Left ventricle myocardium inferior (tissue), 1 donor: ENCODE measurements around the gene GPATCH4. TPM values are rescaled to one million over a fixed set of nuclear protein-coding genes. Genes with fewer than 3 reads are reported as not detected.

Experiments used
- DNase-seq: peaks from one replicate; pipeline ENCODE4 v3.0.0-alpha.2; 2020
- H3K27ac ChIP-seq: fragments of 200-600 bp; replicated peaks from 2 replicates; pipeline ENCODE4 v1.8.0; 2021
- H3K27me3 ChIP-seq: fragments of 200-600 bp; 2 replicates; pipeline ENCODE4 v1.8.0; 2021; ENCODE audit warnings: low read depth
- H3K36me3 ChIP-seq: fragments of 200-600 bp; 2 replicates; pipeline ENCODE4 v1.8.0; 2021
- H3K4me1 ChIP-seq: fragments of 200-600 bp; 2 replicates; pipeline ENCODE4 v1.8.0; 2021
- H3K4me3 ChIP-seq: fragments of 200-600 bp; 2 replicates; pipeline ENCODE4 v1.8.0; 2021; ENCODE audit warnings: mild to moderate bottlenecking, moderate library complexity
- H3K9me3 ChIP-seq: fragments of 200-600 bp; replicated peaks from 2 replicates; pipeline ENCODE4 v1.8.0; 2021
- CTCF ChIP-seq: fragments of 200-600 bp; IDR thresholded peaks from 2 replicates; pipeline ENCODE4 v1.8.0; 2021; ENCODE audit warnings: antibody characterized with exemption, mild to moderate bottlenecking, borderline replicate concordance
- intact Hi-C: fragments of 100-400 bp; cut with micrococcal nuclease; formaldehyde crosslinking; loops from one replicate; pipeline ENCODE4 v1.11.0; 2022
- total RNA-seq: library from RNA; stranded (reverse); fragmentation: NEBNext Ultra II Directional; extraction: Animal tissue kit (Norgen Biotek cat#: 25700); gene quantifications from one replicate; pipeline ENCODE4 v1.2.1, GENCODE V29; 2021
- donor health status: DM: no; HTN: yes; CAD: no; lungs with severe emphysema.

The GPATCH4 gene
- total RNA-seq, 1 donor from 2014 or later = 15.1 TPM

- Histone ChIP-seq H3K36me3 (no peaks in the 10 kb centered on the region), H3K27ac (no peak overlapping the region), H3K9me3 (no peaks in the 10 kb centered on the region), H3K4me3 (no peak overlapping the region), H3K4me1 (peaks cover 14% of the 10 kb centered on the region), H3K27me3 (no peaks in the 10 kb centered on the region)
- TF ChIP-seq CTCF = no peak
- no peak for DNase-seq
- intact Hi-C loops = no loop called here
Measured at GRCh38 chr1:156551869-156552268, 49.4 kb downstream of the GPATCH4 start.

DNA sequence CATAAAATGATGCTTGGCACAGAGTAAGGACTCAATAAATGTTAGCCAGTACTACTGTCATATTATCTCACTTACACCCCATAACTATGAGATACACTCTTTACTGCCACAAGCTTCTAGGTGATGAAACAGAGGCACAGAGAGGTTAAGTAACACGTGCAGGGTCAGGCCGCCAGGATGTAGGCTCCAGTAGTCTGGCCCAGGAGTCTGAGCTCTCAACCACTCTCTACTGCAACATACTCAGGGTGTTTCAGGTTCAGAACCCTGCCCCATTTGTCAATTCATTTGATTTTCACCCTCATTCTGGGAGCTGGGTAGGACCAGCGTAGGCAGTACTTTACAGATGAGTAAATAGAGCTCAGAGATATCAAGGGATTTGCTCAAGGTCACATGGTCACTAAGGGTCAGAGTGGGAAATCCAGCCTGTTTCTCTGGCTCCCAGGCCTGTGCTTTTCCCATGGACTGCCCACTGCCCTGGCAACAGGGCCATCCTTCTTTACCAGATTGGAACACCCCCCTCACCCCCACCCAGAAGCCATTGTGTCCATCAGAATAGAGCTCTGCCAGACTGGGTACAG, 50.1 kb downstream of the GPATCH4 start:
- H3K27me3 ChIP-seq = no peaks in the 10 kb centered on the region
- no peak for DNase-seq
- no peak overlapping the region for H3K4me3 ChIP-seq
- no peak overlapping the region for H3K27ac ChIP-seq
- no peaks in the 10 kb centered on the region for H3K9me3 ChIP-seq
- no peak for TF ChIP-seq CTCF
- H3K4me1 ChIP-seq = peaks cover 14% of the 10 kb centered on the region
- no peaks in the 10 kb centered on the region for H3K36me3 ChIP-seq
- intact Hi-C loops = no loop called here

DNA sequence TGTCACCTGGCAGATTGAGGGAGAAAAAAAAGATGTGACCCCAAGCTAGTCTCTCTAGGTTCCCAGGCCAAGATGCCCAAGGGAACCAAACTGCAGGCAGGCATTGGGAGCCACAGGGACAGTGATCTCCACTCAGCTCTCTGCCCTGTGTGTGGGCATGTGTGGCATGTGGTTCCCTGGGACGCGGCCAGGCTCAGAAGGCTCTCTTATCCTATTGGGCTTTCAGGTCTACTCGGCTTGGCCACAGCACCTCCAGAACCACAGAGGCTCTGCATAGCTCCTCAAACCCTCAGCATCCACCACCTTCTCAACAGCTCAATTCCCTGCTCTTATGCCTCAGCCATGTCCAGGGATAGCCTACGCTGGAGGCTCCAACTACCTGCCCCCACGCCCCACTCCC, 50.9 kb downstream of the GPATCH4 start:
- H3K4me1 ChIP-seq = peaks cover 14% of the 10 kb centered on the region
- DNase-seq = peak; percentile 67
- no peaks in the 10 kb centered on the region for H3K36me3 ChIP-seq
- H3K27ac ChIP-seq = no peak overlapping the region
- no peaks in the 10 kb centered on the region for H3K27me3 ChIP-seq
- no peak overlapping the region for H3K4me3 ChIP-seq
- no peak for TF ChIP-seq CTCF
- intact Hi-C loops = no loop called here
- no peaks in the 10 kb centered on the region for H3K9me3 ChIP-seq

DNA sequence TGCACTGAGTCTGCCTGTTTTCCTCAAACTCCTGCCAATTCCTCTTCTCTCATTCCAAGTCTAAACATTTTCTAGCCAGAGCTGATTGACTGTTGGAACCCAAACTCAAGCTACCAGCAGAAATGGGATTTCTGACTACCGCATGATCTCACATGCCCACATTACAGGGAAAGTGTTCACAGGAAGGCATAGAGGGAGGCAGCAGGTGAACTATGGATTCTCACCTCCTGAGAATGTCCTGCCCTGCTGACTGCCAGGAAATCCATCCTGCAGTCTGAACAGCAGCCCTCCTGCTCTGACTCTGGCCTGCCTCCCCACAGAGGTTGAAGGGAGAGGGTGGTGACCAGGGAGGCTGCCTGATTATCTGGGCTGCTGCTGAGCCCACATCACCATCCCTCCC, 51.4 kb downstream of the GPATCH4 start:
- Histone ChIP-seq H3K27ac (no peak overlapping the region), H3K27me3 (no peaks in the 10 kb centered on the region), H3K9me3 (no peaks in the 10 kb centered on the region), H3K4me3 (no peak overlapping the region), H3K4me1 (peaks cover 14% of the 10 kb centered on the region), H3K36me3 (no peaks in the 10 kb centered on the region)
- intact Hi-C loops = no loop called here
- DNase-seq = no peak
- no peak for TF ChIP-seq CTCF

- H3K36me3 ChIP-seq = no peaks in the 10 kb centered on the region
- H3K4me3 ChIP-seq = no peak overlapping the region
- intact Hi-C loops = no loop called here
- H3K9me3 ChIP-seq = no peaks in the 10 kb centered on the region
- TF ChIP-seq CTCF = no peak
- peaks cover 14% of the 10 kb centered on the region for H3K4me1 ChIP-seq
- no peak overlapping the region for H3K27ac ChIP-seq
- no peak for DNase-seq
- H3K27me3 ChIP-seq = no peaks in the 10 kb centered on the region
Measured at GRCh38 chr1:156549390-156549789, 51.9 kb downstream of the GPATCH4 start.

DNA sequence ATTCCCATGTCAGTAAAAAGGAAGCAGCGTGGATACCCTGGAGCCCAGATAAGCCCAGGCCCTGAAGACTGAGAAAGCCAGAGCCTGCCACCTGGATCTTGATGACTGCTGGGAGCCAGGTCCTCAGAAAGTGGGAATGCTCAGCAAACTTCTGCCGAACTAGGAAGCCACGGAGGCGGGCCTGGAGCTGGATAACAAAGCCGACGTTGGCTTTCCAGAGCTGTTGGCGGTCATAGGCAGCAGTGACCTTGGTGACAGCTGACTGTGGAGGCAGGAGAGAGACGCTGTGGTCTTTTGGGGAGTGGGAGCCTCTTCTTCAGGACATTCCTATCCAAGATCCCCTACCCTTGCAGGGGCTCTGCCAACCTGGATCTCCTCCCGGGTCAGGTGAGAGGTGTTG, 53.3 kb downstream of the GPATCH4 start:
- Histone ChIP-seq H3K9me3 (no peaks in the 10 kb centered on the region), H3K27ac (no peak overlapping the region), H3K27me3 (no peaks in the 10 kb centered on the region), H3K4me3 (no peak overlapping the region), H3K36me3 (no peaks in the 10 kb centered on the region), H3K4me1 (peaks cover 14% of the 10 kb centered on the region)
- intact Hi-C loops = no loop called here
- no peak for TF ChIP-seq CTCF
- no peak for DNase-seq
